ENCODE data around the gene DSCAM. TPM values are rescaled to one million over a fixed set of nuclear protein-coding genes. Genes with fewer than 3 reads are reported as not detected.
A peak's percentile ranks its signal among the peaks of the same experiment; 100 is the strongest.

DSCAM gene
- total RNA-seq, 1 donor from 2014 or later: 4.4 TPM

GRCh38 chr21:40555021-40555528, 291.9 kb downstream of the DSCAM start:
- Mint-ChIP-seq H3K27me3 (ENCODE audit: unreplicated experiment) (no peaks in the 10 kb centered on the region), H3K9me3 (ENCODE audit: unreplicated experiment) (peaks cover 3% of the 10 kb centered on the region), H3K27ac (ENCODE audit: unreplicated experiment) (no peak overlapping the region), H3K36me3 (ENCODE audit: unreplicated experiment) (peaks cover 10% of the 10 kb centered on the region), H3K4me1 (ENCODE audit: low read depth, unreplicated experiment) (no peaks in the 10 kb centered on the region), H3K4me3 (ENCODE audit: unreplicated experiment) (no peak overlapping the region)
- TF ChIP-seq CTCF (IDR thresholded peaks at IDR 0.05; ENCODE audit: partially characterized antibody, unreplicated experiment): no peak
- no peak for DNase-seq

- H3K27ac Mint-ChIP-seq (ENCODE audit: unreplicated experiment): no peak overlapping the region
Measured at GRCh38 chr21:40553781-40554180, 293.2 kb downstream of the DSCAM start.

GRCh38 chr21:40547906-40548513, 298.9 kb downstream of the DSCAM start:
- Mint-ChIP-seq H3K36me3 (ENCODE audit: unreplicated experiment) (peaks cover 13% of the 10 kb centered on the region), H3K27ac (ENCODE audit: unreplicated experiment) (peak overlapping the region; percentile 84), H3K4me3 (ENCODE audit: unreplicated experiment) (peak overlapping the region; percentile 61), H3K27me3 (ENCODE audit: unreplicated experiment) (peaks cover 5% of the 10 kb centered on the region), H3K9me3 (ENCODE audit: unreplicated experiment) (peaks cover 8% of the 10 kb centered on the region), H3K4me1 (ENCODE audit: low read depth, unreplicated experiment) (peaks cover 15% of the 10 kb centered on the region)
- DNase-seq: peak; percentile 76
- TF ChIP-seq CTCF (IDR thresholded peaks at IDR 0.05; ENCODE audit: partially characterized antibody, unreplicated experiment): no peak

More at GRCh38 chr21:40553781-40554180, 293.2 kb downstream of the DSCAM start:
- Mint-ChIP-seq H3K36me3 (ENCODE audit: unreplicated experiment) (peaks cover 10% of the 10 kb centered on the region), H3K4me1 (ENCODE audit: low read depth, unreplicated experiment) (no peaks in the 10 kb centered on the region), H3K9me3 (ENCODE audit: unreplicated experiment) (peaks cover 3% of the 10 kb centered on the region), H3K4me3 (ENCODE audit: unreplicated experiment) (no peak overlapping the region), H3K27me3 (ENCODE audit: unreplicated experiment) (no peaks in the 10 kb centered on the region)
- no peak for DNase-seq
- no peak for TF ChIP-seq CTCF (IDR thresholded peaks at IDR 0.05; ENCODE audit: partially characterized antibody, unreplicated experiment)

- H3K4me3 Mint-ChIP-seq (ENCODE audit: unreplicated experiment): no peak overlapping the region
- H3K9me3 Mint-ChIP-seq (ENCODE audit: unreplicated experiment): peaks cover 8% of the 10 kb centered on the region
- peaks cover 13% of the 10 kb centered on the region for H3K36me3 Mint-ChIP-seq (ENCODE audit: unreplicated experiment)
- H3K4me1 Mint-ChIP-seq (ENCODE audit: low read depth, unreplicated experiment): peaks cover 15% of the 10 kb centered on the region
- TF ChIP-seq CTCF (IDR thresholded peaks at IDR 0.05; ENCODE audit: partially characterized antibody, unreplicated experiment): no peak
- H3K27ac Mint-ChIP-seq (ENCODE audit: unreplicated experiment): peak overlapping the region; percentile 84
- peaks cover 5% of the 10 kb centered on the region for H3K27me3 Mint-ChIP-seq (ENCODE audit: unreplicated experiment)
- DNase-seq: no peak
Measured at GRCh38 chr21:40546647-40547046, 300.3 kb downstream of the DSCAM start.

GRCh38 chr21:40540216-40540615, 306.7 kb downstream of the DSCAM start:
- H3K4me1 Mint-ChIP-seq (ENCODE audit: low read depth, unreplicated experiment): peaks cover 10% of the 10 kb centered on the region
- peaks cover 4% of the 10 kb centered on the region for H3K9me3 Mint-ChIP-seq (ENCODE audit: unreplicated experiment)
- TF ChIP-seq CTCF (IDR thresholded peaks at IDR 0.05; ENCODE audit: partially characterized antibody, unreplicated experiment): no peak
- H3K4me3 Mint-ChIP-seq (ENCODE audit: unreplicated experiment): peak overlapping the region; percentile 35
- peak overlapping the region; percentile 2 for H3K27ac Mint-ChIP-seq (ENCODE audit: unreplicated experiment)
- DNase-seq: peak; percentile 32
- H3K27me3 Mint-ChIP-seq (ENCODE audit: unreplicated experiment): peaks cover 2% of the 10 kb centered on the region
- H3K36me3 Mint-ChIP-seq (ENCODE audit: unreplicated experiment): peaks cover 7% of the 10 kb centered on the region
